CD4-positive, alpha-beta T cell treated with Interleukin-21 for 1 hour (primary cell): ENCODE data around the gene IL4I1.
A peak's percentile ranks its signal among the peaks of the same experiment; 100 is the strongest.

Experiments used
- DNase-seq: peaks from one replicate; pipeline ENCODE4 v3.0.0-alpha.2; 2020

Gene IL4I1

DNA sequence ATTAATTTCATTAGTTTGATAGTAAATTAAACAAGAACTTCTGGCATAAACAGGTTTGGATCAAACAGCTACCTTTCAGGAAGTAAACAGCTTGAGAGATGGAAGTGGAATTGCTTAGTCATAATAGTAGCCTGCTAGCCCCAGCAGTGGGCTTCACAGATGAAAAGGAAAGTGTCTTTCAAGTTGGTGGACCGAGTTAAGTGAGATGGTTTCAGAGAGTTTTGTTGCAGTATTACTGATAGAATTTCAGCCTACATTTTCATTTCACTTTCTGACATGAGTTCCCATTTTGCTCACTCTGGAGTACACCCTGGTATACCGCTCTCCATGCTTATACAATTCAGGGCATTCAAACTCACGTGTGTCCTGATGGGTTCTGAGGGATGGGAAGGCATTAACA, 47.7 kb downstream of the IL4I1 start:
- DNase-seq = no peak

GRCh38 chr19:49847731-49848696, 48.7 kb downstream of the IL4I1 start:
- DNase-seq = peak; percentile 46

- no peak for DNase-seq
These were observed 50.3 kb downstream of the IL4I1 start for GRCh38 chr19:49846408-49846807.

- DNase-seq = no peak
These were observed 51.3 kb downstream of the IL4I1 start for GRCh38 chr19:49845414-49845813.

GRCh38 chr19:49844138-49845095, 52.3 kb downstream of the IL4I1 start:
- DNase-seq = no peak

DNA sequence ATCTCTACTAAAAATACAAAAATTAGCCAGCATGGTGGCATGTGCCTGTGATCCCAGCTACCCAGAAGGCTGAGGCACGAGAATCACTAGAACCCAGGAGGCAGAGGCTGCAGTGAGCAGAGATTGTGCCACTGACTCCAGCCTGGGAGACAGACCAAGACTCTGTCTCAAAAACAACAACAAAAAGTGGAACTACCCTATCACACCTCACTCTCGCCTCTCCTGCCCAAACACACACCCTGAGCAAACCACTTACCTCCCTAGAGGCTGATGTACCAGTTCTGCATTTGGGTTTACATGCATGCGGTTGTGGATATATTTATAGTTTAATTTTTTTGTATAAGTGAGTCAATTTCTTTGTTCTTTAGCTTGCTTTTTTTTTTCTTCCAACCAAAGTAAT, 53.4 kb downstream of the IL4I1 start:
- DNase-seq = no peak

DNA sequence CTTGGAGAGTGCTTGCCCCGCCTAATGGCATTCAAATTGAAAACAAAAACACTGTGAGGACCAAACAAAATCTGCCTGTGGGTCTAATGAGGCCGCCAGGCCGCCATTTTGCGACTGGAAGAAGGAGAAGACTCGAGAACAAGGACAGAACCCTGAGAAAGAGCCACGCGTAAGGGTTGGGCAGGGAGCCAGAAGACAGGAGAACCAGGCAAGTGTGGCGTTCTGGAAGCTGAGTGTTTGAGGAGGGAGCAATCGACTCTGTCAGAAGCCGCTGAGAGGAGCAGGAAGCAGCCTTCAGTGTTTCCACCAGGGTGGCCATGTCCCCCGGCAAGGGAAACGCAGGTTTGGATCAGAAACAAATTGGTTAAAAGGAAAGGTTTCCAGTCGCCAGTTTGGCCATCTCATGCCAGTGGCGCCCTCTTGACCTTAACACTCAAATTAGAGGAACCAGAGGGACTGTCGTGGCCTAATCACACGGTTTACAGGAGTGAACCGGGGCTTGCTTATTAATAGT, 55.9 kb downstream of the IL4I1 start:
- no peak for DNase-seq

GRCh38 chr19:49840321-49840720, 56.4 kb downstream of the IL4I1 start:
- DNase-seq = no peak

DNA sequence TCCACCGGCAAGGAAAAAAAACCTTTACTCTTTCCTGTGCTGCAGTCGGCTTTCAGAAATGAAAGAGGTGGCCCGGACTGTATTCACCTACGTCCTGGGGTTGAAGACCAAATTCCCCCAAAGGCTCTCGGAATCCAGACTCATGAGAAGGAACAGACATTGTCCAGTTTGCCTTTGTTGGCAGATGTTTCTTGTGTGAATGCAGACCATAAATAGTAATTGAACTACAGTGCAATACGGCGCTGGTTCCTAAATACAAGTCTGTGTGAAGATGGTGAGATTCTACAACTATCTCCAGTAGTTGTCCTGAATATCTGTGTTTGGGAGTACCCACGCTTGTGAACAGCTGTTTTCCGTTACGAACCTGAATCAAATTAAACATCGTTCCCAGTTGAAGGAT, 57.0 kb downstream of the IL4I1 start:
- no peak for DNase-seq
